Effector memory CD4-positive, alpha-beta T cell (primary cell): ENCODE data around the gene TECPR2.

Source experiments
- DNase-seq, 3 donors: peaks; one replicate each; pipeline ENCODE4 v3.0.0-alpha.2; 2020
- H3K27ac ChIP-seq: 2 replicates; pipeline ENCODE4 v1.7.0; 2013; ENCODE audit warnings: mild to moderate bottlenecking, low read length, moderate library complexity; ENCODE audit not compliant: insufficient read depth, poor library complexity, severe bottlenecking
- H3K27me3 ChIP-seq: replicated peaks from 2 replicates; pipeline ENCODE4 v1.7.0; 2013; ENCODE audit warnings: mild to moderate bottlenecking, low read length; ENCODE audit not compliant: insufficient read depth, control insufficient read depth, poor library complexity, severe bottlenecking
- H3K36me3 ChIP-seq: 2 replicates; pipeline ENCODE4 v1.7.0; 2013; ENCODE audit warnings: mild to moderate bottlenecking, low read length, moderate library complexity; ENCODE audit not compliant: control insufficient read depth, insufficient read depth
- H3K4me1 ChIP-seq: 2 replicates; pipeline ENCODE4 v1.7.0; 2013; ENCODE audit warnings: low read length, mild to moderate bottlenecking; ENCODE audit not compliant: control insufficient read depth, insufficient read depth, poor library complexity, severe bottlenecking
- H3K4me3 ChIP-seq: 2 replicates; pipeline ENCODE4 v1.7.0; 2013; ENCODE audit warnings: low read length, low read depth, mild to moderate bottlenecking; ENCODE audit not compliant: insufficient read depth, poor library complexity, severe bottlenecking
- H3K9me3 ChIP-seq: 2 replicates; pipeline ENCODE4 v1.7.0; 2013; ENCODE audit warnings: mild to moderate bottlenecking, low read length, moderate library complexity; ENCODE audit not compliant: control insufficient read depth

The TECPR2 gene

DNA sequence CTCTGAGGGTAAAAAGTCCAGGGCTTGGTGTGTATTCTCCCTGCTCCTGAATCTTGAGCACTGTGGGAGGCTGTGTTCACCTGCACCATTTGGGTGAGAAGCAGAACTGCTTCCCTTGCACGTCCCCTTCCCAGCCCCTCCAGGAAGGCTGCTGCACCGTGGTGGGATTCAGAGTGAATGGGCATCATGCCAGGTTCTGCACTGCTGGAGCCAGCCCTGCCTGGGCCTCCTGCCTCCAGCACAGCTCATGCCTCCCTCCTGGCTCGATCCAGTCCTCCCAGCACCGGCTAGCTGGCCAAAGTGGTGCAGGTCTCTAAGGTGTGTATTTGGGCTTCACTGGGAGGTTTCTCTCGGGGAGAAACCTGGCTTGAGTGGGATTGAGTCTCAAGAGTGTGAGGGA lies 92.0 kb downstream of the TECPR2 start:
- H3K4me3 ChIP-seq = no peak overlapping the region

DNA sequence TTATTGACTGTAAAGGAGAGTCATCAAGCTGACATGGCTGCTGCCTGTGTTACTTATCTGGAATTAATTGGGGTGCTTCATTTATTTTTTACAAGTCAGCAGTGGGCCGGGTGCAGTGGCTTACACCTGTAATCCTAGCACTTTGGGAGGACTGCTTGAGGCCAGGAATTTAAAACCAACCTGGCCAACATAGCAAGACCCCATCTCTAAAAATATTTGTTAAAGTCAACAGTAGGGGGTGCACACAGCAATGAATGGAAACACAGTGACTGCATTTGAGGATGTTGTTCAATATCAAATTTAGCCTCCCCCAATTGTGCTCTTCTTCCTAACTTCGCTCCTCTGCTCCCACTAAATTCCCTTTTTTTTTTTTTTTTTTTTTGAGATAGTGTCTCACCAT lies 94.8 kb downstream of the TECPR2 start:
- Histone ChIP-seq H3K4me1 (no peaks in the 10 kb centered on the region), H3K4me3 (no peak overlapping the region), H3K27me3 (no peaks in the 10 kb centered on the region), H3K9me3 (no peaks in the 10 kb centered on the region), H3K36me3 (no peaks in the 10 kb centered on the region), H3K27ac (no peak overlapping the region)
- no peak for DNase-seq

More for the DNA sequence above, 92.0 kb downstream of the TECPR2 start:
- DNase-seq = no peak
- no peak overlapping the region for H3K27ac ChIP-seq
- no peaks in the 10 kb centered on the region for H3K4me1 ChIP-seq
- H3K36me3 ChIP-seq = peaks cover 24% of the 10 kb centered on the region
- no peaks in the 10 kb centered on the region for H3K27me3 ChIP-seq
- H3K9me3 ChIP-seq = no peaks in the 10 kb centered on the region

DNA sequence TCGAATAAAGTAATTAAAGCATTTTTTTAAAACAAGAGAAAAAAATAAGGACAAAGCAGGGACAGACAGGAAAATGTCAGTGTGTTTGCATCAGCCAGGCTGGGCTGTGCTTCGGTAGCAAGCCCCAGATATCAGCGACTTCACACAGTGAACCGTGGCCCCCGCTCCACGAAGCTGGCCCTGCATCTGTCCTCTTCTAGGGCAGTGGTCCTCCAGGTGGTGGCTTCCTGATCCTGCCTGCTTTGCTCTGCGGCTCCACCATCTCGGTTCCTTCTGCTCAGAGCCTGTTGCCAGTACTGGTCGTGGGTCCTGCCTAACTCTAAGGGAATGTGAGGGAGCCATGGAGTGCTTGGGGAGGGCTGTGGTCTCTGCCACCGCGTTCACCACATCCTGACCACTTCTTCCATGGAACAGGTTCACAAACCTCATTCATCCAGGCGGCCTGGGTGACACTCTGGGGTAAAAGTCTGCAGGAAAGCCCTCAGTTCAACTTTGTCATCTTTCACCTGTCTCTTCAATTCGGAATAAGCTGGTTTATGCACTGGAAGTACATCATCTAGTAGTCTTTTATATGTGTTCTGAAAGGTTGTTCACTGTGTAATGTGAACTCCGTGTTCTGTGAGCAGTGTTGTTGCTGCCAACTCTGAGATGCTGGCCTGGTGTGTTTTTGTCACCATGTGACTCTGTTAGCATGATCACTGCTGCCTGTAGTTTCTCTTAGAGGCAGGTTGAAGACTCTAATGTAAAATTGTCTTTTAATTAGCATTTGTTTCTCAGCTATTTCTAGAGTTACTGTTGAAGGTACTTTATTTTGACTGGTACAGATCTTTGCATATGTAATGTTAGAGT lies 99.0 kb downstream of the TECPR2 start:
- Histone ChIP-seq H3K36me3 (no peaks in the 10 kb centered on the region), H3K4me3 (no peak overlapping the region), H3K27me3 (no peaks in the 10 kb centered on the region), H3K4me1 (no peaks in the 10 kb centered on the region), H3K27ac (no peak overlapping the region), H3K9me3 (no peaks in the 10 kb centered on the region)
- no peak for DNase-seq

DNA sequence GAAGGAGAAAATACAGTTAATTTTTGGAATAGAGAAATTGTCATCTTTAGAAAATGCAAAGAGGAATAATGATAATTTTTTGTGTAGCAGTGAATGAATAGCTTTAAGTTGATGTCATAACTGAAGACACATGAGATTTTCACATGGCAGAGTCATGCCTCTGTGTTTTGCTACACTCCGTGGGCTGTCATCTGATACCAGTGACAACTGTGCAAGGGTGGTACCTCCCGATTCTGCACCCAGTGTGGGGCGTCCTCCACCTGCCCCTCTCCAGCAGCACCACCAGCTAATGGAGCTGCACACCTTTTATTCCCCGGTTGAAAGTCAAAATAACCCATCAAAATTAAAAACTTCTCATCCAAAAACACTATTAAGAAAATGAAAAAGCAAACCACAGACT lies 99.7 kb downstream of the TECPR2 start:
- Histone ChIP-seq H3K27ac (no peak overlapping the region), H3K27me3 (no peaks in the 10 kb centered on the region), H3K9me3 (no peaks in the 10 kb centered on the region), H3K36me3 (no peaks in the 10 kb centered on the region), H3K4me1 (no peaks in the 10 kb centered on the region), H3K4me3 (no peak overlapping the region)
- DNase-seq = no peak

DNA sequence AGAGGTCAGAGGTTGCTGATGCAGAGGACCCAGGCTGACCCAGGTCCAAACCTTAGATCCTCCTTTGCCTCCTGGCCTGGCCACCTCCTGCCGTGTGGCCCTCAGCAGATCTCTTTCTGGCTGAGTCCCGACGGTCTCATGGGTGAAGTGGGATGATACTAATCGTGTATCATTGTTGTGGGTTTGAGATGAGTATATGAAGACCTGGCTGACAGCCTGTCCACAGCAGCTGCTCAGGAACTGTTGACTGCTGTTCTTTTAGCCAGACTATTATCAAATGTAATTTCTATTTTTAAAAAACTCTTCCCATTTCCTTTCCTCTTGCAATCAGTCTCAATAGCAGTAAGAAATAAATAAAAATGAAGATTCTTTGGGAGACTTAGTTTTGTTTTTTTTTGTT lies 101.3 kb downstream of the TECPR2 start:
- H3K36me3 ChIP-seq = no peaks in the 10 kb centered on the region
- no peaks in the 10 kb centered on the region for H3K4me1 ChIP-seq
- no peak overlapping the region for H3K27ac ChIP-seq
- no peak for DNase-seq
- H3K4me3 ChIP-seq = no peak overlapping the region
- no peaks in the 10 kb centered on the region for H3K9me3 ChIP-seq
- H3K27me3 ChIP-seq = no peaks in the 10 kb centered on the region

DNA sequence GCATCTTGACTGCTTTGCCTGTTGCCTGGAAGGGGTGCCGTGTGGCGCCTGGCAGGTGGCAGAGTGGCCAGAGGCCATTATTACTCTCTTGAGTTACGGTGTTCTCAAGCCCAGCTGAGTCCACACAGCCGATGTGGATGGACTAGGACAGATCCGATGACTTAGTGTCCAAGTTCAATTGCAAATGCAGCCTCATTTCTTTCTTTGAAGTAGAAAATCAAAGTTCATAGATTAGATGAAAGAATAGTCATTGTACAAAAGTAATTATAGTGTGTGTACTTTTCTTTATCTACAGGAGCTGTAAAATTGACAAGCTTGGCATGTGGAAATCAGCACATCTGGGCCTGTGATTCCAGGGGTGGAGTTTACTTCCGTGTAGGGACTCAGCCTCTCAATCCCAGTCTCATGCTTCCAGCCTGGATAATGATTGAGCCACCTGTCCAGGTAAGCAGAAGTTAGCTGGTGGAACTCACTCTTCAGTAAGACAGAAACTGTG lies 102.2 kb downstream of the TECPR2 start:
- no peak for DNase-seq
- Histone ChIP-seq H3K9me3 (no peaks in the 10 kb centered on the region), H3K36me3 (no peaks in the 10 kb centered on the region), H3K27me3 (no peaks in the 10 kb centered on the region), H3K4me3 (no peak overlapping the region), H3K27ac (no peak overlapping the region), H3K4me1 (no peaks in the 10 kb centered on the region)

DNA sequence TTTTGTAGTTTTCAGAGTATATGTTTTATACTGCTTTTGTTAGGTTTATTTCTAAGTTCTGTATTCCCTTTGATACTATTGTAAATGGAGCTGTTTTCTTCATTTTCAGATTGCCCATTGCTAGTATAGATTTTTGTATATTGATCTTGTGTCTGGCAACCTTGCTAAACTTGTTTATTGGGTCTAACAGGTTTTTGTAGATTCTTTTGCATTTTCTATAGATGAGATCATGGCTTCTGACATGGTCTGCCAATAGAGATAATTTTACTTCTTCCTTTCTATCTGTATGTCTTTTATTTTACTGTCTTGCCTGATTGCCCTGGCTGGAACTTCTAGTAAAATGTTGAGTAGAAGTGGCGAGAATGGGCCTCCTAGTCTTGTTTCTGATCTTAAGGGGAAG lies 106.5 kb downstream of the TECPR2 start:
- no peaks in the 10 kb centered on the region for H3K36me3 ChIP-seq
- no peak for DNase-seq
- no peaks in the 10 kb centered on the region for H3K9me3 ChIP-seq
- no peak overlapping the region for H3K4me3 ChIP-seq
- no peak overlapping the region for H3K27ac ChIP-seq
- no peaks in the 10 kb centered on the region for H3K27me3 ChIP-seq
- H3K4me1 ChIP-seq = peaks cover 8% of the 10 kb centered on the region

DNA sequence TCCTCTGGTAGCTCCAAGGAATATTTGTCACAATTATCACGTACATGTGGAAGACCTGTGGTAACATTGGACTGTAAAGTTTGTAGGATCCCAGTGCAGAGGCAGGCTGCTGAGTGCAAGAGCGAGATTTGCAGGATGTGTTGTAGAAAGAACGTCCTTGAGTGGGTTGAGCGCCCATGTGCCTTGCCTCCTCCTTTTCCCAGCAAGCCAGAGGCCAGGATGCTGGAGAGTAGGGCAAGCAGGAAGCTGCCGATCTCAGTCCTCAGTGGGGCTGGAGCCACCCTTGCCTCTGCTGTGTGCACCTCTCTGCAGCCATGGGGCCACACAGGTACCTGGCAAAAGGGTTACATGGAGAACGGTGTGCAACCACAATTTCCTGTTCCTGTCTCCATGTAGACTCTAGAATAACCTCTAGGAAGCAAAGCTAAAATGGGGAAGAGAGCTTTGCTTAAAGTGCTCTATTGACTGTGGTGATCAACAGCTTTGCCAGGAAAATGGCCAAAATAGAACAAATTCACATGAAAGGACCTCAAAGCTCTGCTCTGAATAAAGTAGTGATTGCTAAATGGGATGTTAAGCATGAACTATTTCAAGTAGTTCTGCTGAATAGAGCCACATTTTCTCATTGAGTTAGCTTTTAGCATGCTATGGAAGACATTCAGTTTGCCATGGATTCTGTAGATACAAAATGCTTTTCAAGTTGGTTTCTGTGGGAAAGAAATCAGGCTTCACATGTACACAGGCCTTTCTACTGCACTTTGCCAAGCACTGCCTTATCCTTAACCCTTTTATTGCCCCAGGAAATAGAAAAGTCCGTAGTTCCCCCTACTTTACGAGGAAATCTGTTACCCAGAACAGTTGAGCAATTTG lies 109.4 kb downstream of the TECPR2 start:
- Histone ChIP-seq H3K27me3 (no peaks in the 10 kb centered on the region), H3K27ac (no peak overlapping the region), H3K4me1 (peaks cover 8% of the 10 kb centered on the region), H3K9me3 (no peaks in the 10 kb centered on the region), H3K36me3 (no peaks in the 10 kb centered on the region), H3K4me3 (no peak overlapping the region)
- no peak for DNase-seq

DNA sequence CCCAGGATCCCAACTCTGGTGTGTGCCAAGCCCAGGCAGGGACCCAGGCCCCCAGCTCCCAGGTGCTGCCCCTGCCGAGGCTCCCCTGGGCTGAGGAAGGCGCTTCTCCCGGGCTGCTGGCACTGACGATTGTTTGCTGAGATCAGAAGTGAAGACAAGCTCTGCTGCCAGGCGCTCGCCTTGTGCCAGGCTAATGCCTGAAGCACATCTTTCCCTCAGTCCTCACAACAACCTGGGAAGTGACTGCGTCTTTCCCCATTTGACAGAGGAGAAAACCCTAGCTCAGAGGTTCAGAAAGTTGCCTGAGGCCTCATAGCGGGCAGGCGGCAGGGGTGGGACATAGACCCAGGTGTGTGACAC lies 110.0 kb downstream of the TECPR2 start:
- Histone ChIP-seq H3K4me3 (no peak overlapping the region), H3K4me1 (peaks cover 8% of the 10 kb centered on the region), H3K36me3 (no peaks in the 10 kb centered on the region), H3K27ac (no peak overlapping the region), H3K27me3 (no peaks in the 10 kb centered on the region), H3K9me3 (no peaks in the 10 kb centered on the region)
- DNase-seq = no peak

DNA sequence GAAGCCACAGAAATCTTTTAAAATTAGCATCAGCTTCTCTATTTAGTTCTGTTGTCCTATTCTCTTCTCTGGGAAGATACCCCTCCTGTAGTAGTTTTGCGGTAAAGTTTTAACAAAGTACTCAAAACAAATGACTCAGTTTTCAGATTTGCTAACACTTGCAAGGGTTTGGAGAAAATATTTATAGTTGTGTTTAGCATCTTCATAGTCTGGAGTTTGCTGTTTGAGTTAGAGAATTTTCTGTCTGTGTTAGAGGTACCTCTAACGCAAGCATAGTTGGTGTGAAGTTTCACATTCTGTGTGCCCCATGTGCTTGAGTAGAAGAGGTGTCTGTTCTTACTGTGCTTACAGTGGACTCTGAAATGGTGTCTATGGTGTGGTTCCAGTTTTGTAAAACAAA lies 110.8 kb downstream of the TECPR2 start:
- Histone ChIP-seq H3K36me3 (no peaks in the 10 kb centered on the region), H3K9me3 (no peaks in the 10 kb centered on the region), H3K4me1 (peaks cover 8% of the 10 kb centered on the region), H3K27me3 (no peaks in the 10 kb centered on the region), H3K27ac (no peak overlapping the region), H3K4me3 (no peak overlapping the region)
- no peak for DNase-seq
